Vagina (tissue), 2 donors: ENCODE measurements around the gene L1TD1.

ENCODE experiments used
- POLR2A ChIP-seq, 2 donors: fragments of 450-650 bp; IDR thresholded peaks; one replicate each; pipeline ENCODE4 v1.6.1; 2017; ENCODE audit warnings: antibody characterized with exemption in 2 of 2, mild to moderate bottlenecking in 2 of 2, moderate library complexity in 2 of 2
- POLR2AphosphoS5 ChIP-seq, 2 donors: sonication (generic); formaldehyde crosslinking; IDR thresholded peaks; one replicate each; pipeline ENCODE4 v1.9.0; 2017; ENCODE audit warnings: antibody characterized with exemption in 2 of 2, mild to moderate bottlenecking in 2 of 2, low read depth in 1 of 2; ENCODE audit not compliant: insufficient read depth in 1 of 2
- TF ChIP-seq, protein P1 (sequence below), 3 experiments: fragments of 450-650 bp in 2 of 3; fragments of 200-600 bp in 1 of 3; sonication (generic) in 1 of 3; IDR thresholded peaks; one replicate each; pipeline ENCODE4 v1.5.1; 2017 to 2019; ENCODE audit warnings: antibody characterized with exemption in 3 of 3, mild to moderate bottlenecking in 2 of 3, moderate library complexity in 2 of 3

DNA sequence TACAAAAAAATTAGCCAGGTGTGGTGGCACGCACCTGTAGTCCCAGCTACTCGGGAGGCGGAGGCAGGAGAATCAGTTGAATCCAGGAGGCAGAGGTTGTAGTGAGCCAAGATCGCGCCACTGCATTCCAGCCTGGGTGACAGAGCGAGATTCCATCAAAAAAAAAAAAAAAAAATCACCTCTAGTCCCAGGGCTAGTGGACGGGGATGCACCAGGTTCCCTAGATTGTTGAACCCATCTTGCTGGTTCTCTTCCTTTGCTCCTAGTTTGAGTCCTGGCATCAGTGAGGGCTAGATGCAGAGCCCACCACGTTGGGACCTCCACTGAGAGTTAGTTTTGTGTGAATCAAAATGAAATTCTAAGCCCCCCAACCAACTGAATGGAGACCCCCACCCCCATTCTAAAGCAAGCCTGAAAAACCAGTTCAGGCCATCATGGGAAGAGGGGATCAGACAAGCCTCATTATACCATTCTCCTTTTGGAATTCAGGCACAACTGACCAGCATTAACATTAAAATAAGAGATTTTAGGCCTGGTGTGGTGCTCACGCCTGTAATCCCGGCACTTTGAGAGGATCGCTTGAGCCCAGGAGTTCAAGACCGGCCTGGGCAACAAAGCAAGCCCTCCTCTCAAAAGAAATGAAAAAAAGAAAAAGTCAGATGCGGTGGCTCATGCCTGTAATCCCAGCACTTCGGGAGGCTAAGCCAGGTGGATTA lies 17.9 kb upstream of the L1TD1 start:
- TF ChIP-seq POLR2AphosphoS5 (IDR thresholded peaks at IDR 0.05; ENCODE audit: insufficient read depth in 1 of 2, low read depth in 1 of 2) (no peak), POLR2A (IDR thresholded peaks at IDR 0.05) (no peak)
- TF ChIP-seq, protein P1, sequence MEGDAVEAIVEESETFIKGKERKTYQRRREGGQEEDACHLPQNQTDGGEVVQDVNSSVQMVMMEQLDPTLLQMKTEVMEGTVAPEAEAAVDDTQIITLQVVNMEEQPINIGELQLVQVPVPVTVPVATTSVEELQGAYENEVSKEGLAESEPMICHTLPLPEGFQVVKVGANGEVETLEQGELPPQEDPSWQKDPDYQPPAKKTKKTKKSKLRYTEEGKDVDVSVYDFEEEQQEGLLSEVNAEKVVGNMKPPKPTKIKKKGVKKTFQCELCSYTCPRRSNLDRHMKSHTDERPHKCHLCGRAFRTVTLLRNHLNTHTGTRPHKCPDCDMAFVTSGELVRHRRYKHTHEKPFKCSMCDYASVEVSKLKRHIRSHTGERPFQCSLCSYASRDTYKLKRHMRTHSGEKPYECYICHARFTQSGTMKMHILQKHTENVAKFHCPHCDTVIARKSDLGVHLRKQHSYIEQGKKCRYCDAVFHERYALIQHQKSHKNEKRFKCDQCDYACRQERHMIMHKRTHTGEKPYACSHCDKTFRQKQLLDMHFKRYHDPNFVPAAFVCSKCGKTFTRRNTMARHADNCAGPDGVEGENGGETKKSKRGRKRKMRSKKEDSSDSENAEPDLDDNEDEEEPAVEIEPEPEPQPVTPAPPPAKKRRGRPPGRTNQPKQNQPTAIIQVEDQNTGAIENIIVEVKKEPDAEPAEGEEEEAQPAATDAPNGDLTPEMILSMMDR (IDR thresholded peaks at IDR 0.05) = no peak
